GM18517 (cell line): Measurements from ENCODE around the gene MAGEB10.
"Not testable (repeated sequence)": the region's sequence is repeated elsewhere in the genome, so short reads cannot be mapped to it uniquely, and the experiment has no call there.

ENCODE experiments used
- ATAC-seq: cut with Tn5 transposase; IDR thresholded peaks from one replicate; pipeline ENCODE4 v1.9.1; 2021; ENCODE audit warnings: mild to moderate bottlenecking, moderate library complexity; ENCODE audit not compliant: unreplicated experiment

The MAGEB10 gene, protein sequence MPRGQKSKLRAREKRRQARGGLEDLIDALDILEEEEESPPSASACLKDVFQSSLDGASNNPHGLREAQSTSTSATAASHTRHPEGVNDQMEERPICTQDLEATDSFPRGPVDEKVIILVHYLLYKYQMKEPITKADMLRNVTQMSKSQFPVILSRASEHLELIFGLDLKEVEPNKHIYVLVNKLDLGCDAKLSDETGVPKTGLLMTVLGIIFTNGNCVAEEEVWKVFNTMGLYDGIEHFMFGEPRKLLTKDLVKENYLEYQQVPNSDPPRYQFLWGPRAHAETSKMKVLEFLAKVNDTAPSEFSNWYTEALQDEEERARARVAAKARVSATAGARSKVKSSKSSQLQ

DNA sequence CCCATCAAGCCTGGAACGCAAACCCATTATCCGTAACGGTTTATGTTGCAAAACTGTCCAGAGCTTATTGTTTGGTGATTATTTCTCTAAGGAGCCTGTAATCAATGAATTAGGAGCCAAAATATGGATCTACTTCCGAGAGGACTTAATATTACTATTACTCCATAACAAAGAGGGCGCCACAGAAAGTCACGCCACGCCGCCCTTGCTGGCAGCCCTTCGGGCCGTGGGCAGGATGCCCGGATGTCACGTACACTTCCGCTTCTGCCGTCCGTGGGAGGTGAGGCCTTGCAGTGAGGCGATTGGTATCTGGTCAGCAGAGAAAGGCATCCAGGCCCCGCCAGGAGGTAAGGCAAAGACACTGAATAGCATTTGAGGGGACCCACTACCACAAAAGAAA lies at the start of gene MAGEB10:
TSS of gene MAGEB10 (plus strand) at position 301 of the 400 bp plus-strand sequence. CDS start 13,317 bp downstream, outside the sequence.
- no peak for ATAC-seq

DNA sequence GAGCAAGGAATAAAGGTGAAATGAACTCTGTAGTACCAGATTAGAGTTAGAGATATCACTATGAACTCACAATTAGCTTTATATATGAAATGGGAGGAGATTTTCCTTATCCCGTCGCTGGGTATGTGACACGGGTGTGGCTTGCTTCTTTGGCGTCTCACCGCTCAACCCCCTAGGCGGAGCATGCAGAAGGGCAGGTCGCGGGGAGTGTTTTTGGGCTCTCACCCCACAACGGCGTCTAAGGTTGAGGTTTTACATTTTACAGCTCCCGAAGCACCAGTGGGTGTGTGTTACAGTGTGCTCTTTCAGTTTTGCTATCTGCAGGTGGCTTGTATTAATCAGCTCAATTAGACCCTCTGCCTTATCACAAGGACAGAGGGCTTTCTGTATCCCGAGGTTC lies 42.1 kb upstream of the MAGEB10 start:
- no peak for ATAC-seq

DNA sequence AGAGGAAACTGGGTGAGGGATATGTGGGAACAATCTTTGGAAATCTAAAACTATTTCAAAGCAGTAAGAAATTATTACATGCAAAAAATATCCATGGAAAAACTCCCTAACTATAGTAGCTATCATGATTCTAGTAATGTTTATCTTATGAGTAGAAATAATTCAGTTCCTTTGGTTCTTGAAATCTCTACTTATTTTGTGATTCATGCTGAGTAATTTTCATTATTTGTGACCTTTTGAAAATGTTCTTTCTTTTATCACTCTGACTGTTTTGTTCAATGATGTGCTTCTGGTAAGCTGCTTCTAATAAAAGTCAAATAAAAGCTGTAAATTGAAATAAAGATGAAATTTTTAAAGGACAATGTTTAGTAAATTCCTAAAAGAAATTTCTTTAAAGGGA lies 40.4 kb upstream of the MAGEB10 start:
- ATAC-seq, result no peak

DNA sequence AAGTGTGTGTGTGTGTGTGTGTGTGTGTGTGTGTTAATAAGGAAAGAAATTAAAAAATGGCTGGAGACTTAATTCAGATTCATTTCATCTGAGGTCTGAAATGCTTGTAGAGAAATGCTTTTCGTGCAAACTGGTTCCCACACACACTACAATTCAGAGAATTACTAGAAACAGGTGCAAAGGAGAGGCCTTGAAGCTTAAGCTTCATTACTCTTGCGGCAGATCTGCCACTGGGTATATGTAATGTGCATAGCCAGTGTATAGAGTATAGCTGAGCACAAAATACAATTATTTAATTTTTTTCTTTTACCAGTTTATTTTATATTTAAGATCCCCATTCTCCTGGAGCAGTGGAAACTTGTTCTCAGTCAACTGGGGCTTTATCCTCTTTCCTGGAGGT lies 31.8 kb upstream of the MAGEB10 start:
- no peak for ATAC-seq

DNA sequence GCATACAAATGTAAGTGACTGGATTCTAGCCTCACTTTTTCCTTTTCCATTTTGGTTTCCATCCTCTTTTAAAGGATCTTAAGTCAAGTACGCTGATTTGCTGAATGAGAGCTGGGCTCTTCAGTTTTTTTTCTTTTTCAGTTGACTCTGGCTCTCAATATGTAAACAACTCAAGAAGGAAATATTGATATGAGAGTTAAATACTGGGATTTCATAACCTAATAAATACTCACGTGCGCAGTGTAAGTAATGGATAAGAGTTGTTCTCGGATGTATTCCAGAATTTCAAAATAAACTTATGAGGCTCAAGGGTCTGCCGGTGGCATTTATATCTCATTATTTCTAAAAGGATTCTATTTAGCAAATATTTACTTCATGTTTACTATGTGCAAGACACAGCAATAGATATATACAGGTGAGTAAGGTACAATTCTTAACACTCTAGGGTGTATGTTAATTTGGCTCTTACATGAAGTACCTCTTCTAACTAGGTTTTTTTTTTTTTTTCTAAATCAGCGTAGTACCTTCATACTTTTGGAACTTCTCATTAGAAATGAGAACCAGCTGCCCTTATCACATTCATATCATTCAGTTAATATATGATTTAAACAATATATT lies 11.0 kb upstream of the MAGEB10 start:
- ATAC-seq, result no peak

DNA sequence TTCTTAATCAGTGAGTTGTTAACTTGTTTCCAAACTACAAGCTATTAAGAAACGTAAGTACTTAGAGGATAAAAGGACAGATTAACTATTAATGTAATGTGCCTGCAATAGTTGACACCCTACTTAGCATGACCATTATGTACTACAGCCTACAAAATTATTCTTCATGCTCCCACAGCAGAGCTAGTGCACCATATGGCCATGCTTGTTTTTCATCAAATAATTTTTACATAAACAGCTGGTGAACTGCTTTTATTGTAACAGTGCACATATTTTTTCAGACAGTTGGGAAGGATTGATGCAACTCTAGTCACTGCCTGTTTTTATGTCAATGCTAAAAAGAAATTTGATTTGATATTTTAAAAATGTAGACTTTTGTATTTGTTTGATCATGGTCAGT lies 10.2 kb upstream of the MAGEB10 start:
- no peak for ATAC-seq

DNA sequence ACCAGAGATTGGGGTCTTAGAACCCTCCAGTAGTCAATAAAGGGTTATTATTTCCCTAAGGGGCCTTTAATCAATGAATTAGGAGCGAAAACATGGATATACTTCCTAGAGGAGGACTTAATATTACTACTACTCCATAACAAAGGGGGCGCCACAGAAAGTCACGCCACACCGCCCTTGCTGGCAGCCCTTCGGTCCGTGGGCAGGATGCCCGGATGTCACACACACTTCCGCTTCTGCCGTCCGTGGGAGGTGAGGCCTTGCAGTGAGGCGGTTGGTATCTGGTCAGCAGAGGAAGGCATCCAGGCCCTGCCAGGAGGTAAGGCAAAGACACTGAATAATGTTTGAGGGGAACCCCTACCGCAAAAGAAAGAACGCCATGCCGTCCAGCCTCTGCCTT lies 436 bp downstream of the MAGEB10 start:
- ATAC-seq, result no peak

DNA sequence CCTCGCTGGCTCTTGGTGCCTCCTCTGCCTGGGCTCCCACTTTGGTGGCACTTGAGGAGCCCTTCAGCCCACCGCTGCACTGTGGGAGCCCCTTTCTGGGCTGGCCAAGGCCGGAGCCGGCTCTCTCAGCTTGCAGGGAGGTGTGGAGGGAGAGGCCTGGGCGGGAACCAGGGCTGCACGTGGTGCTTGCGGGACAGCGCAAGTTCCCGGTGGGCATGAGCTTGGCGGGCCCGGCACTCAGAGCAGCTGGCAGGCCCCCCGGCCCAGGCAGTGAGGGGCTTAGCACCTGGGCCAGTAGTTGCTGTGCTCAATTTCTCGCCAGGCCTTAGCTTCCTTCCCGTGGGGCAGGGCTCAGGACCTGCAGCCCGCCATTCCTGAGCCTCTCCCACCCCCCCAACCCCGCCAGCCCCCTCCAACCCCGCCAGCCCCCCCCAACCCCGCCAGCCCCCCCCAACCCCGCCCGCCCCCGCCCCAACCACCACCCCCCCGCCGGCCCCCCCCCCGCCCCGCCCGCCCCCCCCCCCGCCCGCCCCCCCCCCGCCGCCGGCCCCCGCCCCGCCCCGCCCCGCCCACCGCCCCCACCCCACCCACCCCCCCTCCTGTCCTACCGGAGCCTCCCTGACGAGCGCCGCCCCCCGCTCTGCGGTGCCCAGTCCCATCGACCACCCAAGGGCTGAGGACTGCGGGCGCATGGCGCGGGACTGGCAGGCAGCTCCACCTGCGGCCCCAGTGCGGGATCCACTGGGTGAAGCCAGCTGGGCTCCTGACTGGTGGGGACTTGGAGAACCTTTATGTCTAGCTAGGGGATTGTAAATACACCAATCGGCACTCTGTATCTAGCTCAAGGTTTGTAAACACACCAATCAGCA lies 1.4 kb downstream of the MAGEB10 start:
- ATAC-seq, result not testable (repeated sequence)

DNA sequence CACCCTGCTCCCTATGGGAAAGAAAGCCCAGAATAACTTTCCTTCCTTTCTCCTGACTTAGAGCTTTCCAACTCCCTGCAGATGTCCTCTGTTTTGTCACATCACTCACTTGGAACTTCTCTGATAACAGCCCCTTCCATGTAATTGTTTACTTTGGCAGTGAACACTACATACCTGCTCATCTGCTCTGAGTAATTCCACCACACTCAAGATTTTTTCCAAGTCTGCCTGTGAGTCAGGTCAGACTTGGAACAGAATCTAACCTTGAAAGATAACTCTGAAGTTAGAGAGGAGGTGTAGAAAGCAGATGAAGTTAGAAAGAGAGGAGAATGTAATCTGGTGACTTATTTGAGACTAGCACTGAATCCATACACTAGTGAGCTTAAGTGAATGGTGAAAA lies 7.4 kb downstream of the MAGEB10 start:
- ATAC-seq, result no peak

DNA sequence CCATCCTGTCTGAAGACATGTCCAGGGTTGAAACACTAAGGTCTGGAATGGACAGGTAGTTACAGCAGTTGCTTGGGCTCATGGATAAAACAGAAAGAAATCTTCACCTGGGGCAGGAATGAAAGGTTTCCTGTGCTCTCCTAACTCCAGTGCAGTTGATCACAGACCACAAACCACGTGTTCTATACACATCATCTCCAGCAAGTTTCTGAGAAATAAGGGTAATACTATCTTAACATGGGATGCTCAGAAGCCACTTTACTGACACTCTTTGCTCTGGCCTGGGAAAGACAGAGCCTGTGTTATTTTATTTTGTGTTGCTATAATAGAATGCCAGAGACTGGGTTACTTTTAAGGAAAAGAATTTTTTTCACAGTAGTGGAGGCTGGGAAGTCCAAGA lies 16.0 kb downstream of the MAGEB10 start:
- ATAC-seq, result no peak

DNA sequence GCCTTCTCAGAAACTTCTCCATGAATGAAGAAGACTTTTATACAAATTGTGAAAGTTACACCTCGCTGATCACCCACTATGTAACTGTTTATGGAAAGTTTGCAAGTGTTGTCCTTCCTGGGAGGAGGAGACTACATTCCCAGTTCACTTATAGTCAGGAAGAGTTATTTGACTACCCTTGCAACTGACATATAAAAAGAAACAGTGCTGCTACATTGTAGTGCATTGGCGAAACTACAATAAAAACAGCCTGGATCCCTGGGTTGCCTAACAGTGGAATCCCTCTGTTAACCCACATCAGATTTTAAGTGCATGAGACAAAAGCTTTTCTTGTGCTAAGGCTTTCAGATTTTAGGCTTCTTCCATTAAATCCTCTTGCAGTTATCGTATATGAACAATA lies 30.4 kb downstream of the MAGEB10 start:
- no peak for ATAC-seq

DNA sequence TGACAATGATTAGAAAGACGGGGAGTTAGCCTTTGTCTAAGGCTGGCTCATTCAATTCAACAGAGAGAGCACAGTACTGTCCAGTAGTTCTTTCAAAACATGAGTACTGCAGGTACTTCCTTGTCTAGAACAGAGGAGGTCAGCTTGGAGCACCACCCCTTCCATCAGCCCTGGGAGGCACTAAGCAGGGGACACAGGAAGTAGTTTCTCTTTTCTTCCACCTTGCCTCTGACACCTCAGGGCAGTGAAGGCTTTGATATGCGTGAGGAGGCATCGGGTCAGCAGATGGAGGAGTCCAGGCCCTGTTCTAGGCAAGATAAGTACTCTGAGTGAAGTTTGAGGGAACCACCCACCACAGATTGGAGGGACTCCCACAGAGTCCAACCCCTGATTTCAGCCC lies 33.1 kb downstream of the MAGEB10 start:
- ATAC-seq, result no peak

DNA sequence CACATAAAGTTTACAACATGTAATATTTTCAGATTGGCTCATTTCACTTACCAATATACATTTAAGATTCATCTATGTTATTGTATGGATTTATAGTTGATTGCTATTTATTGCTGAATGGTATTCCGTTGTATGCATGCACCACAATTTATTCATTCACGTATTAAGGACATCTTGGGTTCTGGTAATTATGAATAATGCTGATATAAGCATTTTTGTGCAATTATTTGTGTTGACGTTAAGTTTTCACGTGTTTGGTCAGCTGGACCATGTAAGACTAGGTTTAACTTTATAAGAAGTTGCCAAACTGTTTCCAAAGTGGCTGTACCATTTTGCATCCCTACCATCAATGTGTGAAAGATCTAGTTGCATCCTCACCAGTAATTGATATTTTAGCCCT lies 35.1 kb downstream of the MAGEB10 start:
- no peak for ATAC-seq

DNA sequence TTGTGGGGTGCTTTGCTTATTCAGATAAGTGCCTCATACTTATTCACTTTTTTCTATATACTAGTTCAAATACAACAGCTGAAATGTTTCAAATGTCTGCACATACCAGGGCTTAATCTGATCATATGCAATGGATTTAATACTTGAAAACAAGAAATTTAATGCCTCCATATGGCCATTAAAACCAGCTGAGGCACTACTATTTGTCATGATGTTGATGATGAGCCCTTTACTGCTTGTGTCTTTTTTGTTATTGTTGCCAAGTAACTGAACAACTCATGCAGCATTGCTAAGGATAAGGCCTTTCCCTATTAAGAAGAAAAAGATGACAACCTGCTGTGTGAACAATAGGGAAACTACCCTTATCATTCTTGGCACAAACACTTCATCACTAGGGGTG lies 52.5 kb downstream of the MAGEB10 start:
- ATAC-seq, result no peak

DNA sequence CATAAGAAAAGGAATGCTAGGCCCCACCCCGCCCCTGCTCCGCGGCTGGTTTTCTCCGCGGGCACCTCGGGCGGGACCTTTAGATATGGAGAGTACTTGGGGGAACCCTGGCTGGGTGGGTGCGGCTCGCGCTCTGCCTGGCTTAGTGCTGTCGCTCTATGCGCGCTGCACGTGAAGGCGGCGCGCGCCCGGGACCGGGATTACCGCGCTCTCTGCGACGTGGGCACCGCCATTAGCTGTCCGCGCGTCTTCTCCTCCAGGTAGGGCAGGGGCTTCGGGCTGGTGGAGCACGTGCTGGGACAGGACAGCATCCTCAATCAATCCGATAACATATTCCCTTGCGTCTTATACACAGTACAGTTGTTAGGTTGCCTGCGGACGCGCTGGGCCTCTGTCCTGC lies 56.0 kb downstream of the MAGEB10 start:
- no peak for ATAC-seq
